ENCODE measurements around the gene PAGE2B.
"Not testable (repeated sequence)": the region's sequence is repeated elsewhere in the genome, so short reads cannot be mapped to it uniquely, and the experiment has no call there.

PAGE2B gene, protein sequence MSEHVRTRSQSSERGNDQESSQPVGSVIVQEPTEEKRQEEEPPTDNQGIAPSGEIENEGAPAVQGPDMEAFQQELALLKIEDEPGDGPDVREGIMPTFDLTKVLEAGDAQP

GRCh38 chrX:55074851-55075467 is at the start of gene PAGE2B:
Gene PAGE2B, plus strand, starts transcription at chrX:55075030. Its CDS starts 1,012 bp downstream, at chrX:55076042.
- DNase-seq, result no peak

DNA sequence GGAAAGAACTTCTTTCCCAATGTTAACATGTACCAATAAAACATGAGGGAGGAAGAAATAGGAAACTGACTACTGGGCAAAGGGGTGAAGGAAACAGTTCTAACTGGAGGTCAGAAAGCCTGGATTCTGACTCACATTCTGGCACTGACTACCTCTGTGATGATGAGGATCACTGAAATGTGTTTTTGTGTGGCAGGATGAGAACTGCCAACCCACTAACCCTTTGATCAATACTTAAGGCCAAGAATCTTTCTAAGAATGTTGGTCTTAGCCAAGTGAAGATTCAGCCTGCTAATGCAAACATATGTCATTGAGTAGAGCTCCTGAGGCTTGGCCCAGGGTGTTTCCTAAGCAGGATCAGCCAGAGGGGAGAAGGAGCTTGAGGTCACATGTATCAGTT is 48.7 kb upstream of the PAGE2B start:
- no peak for DNase-seq

- DNase-seq, result no peak
Measured at GRCh38 chrX:55026840-55027239, 48.0 kb upstream of the PAGE2B start.

DNA sequence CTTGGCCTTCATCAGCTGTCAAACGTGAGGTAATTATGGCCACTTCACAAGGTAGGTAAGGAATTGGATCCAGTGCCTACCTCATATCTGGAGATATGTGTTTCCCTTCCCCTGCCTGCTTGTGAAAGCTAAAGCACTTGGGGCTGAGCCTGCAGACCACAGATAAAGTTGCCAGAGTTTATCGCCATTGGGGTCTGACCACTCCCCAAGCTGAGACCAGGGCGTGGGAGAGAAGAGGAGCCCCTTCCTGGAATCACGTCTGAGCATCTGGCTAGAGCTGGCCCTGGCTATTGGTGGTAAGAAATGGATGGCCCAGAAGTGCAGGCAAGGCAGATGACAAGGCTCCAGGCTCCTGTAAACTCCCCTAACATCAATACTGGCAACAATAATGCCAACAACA is 46.8 kb upstream of the PAGE2B start:
- DNase-seq, result no peak

- DNase-seq, result no peak
Measured at GRCh38 chrX:55028611-55029010, 46.2 kb upstream of the PAGE2B start.

DNA sequence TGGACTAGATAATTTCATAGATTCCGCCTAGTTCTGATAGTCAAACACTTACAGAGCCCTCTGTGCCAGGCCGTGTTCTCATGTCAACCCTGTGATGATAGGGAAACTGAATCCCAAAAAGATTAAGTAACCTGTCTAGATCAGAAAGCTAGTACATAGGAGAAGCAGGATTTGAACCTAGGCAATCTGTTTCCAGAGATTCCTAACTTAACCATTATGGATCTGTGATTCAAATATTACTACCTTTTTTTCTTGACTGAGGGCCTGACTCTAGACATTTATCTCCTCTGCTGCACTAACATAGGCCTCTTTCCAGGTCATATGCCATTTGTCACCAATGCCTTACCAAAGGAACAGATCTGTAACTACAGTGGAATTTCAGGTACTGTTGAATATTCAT is 45.5 kb upstream of the PAGE2B start:
- DNase-seq, result no peak

DNA sequence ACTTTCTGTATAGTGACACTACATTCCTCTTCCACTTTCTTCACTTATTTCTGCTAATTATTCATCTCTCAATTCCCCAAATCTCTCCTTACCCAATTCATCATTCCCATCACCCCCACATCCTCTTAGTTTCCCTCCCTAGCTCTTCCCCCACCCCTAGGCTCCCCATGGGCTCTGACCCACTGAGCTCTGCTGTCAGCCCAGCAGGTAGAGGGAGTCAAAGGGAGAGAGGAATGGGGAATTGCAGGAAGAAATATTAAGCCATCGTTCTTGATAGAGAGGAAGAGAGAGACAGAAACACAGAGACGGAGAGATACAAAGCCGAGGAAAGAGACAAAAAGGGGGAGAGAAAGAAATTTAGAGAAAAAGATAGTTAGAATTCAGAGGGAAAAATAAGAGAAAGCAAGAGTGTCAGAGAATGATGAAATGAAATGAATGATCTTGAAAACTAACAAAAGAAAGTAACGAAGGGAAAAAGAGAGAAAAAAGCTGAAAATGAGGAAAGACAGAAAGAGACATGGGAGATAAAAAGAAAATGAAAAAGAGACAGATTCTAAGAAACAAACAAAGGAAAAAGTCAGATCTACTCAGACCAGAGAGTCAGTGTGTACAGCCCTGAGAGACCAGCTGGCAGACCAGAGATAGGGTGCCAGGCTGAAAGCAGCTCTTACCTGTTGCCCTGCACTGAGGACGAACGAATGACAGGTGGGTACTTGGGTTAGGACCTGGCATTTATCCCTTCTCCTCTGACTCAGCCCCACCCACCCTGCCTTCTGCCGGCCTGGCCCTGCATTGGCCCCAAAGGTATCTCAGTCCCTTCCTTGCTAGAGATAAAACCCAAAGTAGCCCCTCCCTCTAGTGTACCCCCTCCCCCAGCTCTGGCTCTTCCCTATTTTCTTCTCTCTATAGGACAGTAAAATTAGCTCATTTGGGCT is 44.3 kb upstream of the PAGE2B start, which contains the start of gene ALAS2:
ALAS2 (minus strand) TSS at position 707 of the 935 bp plus-strand sequence. CDS start 4,977 bp downstream, outside the sequence.
- DNase-seq, result no peak

DNA sequence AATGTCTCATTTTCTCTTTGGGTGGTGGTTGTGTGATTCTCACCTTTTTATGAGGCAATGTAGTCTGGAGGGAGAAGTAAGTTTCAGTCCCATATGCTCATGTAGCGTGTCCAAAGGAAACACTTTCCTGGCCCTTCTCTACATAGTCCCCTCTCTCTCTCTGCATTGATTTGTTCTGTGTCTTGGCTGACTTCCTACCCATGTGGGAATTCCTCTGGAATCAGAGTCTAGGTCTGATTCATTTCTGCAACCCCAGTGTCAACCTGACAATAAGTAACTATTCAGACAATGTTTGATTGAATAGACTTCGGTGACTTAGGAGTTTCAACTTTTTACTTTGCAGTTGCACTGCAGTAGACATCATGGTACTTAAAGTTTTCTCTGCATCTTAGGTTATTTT is 41.4 kb upstream of the PAGE2B start:
- no peak for DNase-seq

GRCh38 chrX:55039471-55039870 is 35.4 kb upstream of the PAGE2B start:
- DNase-seq, result no peak

DNA sequence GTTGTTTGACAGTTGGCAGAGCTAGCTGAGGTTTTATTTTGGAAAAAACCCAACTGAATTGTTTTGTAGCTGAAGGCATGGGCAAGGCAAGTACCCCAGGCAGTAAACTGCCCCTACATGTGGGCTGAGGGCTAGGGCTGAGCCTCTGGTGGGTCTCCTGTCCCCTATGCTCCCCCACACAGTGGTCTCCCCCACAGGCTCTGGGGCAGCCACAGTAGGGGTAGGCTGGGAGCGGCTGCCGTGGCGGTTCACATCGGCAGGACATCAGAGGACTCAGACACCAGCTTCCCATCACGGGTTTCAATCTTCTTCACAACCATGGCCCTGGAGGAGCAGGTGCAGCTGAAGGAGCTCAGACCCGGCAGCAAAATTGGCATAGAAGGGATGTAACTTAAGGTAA is 33.3 kb upstream of the PAGE2B start:
- no peak for DNase-seq

DNA sequence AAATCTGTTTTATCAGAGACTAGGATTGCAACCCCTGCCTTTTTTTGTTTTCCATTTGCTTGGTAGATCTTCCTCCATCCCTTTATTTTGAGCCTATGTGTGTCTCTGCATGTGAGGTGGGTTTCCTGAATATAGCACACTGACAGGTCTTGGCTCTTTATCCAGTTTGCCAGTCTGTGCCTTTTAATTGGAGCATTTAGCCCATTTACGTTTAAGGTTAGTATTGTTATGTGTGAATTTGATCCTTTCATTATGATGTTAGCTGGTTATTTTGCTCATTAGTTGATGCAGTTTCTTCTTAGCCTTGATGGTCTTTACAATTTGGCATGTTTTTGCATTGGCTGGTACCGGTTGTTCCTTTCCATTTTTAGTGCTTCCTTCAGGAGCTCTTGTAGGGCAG is 24.2 kb upstream of the PAGE2B start:
- DNase-seq, result not testable (repeated sequence)

DNA sequence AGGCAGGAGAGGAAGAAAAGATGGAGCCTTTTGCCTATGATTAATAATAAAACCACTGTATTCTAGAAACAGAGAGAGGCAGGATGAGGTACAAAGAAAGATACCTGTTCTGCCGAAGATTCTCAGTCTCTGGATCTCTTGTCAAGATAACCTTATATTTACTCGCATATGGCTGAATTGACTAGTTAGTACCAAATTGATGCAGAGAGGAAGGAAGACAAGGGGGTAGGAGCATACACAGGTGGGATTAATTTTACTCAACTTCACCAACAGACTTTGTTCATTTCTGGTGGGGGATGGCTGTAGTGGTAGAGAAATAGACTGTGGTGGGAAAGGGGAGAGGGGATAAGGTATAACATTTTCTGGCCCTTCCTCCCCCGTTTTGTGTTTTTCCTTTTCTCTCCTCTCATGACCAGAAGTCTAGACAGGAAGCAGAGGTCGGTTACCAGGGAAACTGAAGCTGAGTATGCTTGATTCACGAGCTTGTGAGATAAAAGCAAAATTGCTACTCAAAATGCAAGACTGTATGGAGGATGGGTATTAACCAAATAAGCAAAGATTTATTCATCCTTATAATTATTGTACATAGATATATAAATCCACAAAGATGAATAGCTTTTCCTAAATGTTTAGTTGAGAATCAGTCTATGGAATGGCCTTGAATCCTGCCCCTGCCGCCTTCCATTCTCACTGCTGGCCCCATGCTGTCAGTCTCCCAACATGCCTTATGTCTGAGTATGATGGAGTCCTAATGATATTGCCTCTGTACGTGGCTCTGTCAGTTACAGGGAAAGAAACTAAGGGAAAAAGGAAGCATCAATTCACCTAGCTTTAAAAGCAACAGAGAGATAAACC is 17.8 kb upstream of the PAGE2B start:
- peak in 4 of 56 donors; percentile 0 to 4 (median 2) for DNase-seq

DNA sequence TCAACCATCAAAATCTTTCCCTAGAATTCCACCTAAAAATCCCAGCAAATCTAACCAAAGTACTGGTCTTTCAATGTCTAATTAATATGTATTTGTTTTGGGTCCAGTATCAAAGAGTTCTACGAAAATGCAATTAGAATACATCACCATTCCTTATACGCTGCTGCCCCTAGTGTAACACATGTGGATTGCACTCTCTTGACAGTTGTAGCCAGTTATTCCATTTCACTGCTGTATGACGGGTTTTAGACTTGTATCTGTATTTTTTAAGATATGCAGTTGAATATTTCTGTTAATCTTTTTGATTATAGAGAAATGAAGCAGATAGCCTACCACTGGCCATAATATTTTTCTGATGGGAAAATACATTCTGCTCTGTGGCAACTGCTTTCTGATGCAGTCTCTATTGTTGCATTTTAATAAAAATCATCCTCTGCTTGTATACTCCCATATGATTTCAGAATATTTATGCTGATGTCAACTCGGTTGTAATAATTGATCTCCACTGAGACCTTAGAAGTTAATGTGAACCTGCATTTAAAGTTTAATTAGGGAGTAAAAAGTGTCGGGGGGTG is 17.1 kb upstream of the PAGE2B start:
- DNase-seq, result peak in 12 of 56 donors; percentile 0 to 39 (median 2)

DNA sequence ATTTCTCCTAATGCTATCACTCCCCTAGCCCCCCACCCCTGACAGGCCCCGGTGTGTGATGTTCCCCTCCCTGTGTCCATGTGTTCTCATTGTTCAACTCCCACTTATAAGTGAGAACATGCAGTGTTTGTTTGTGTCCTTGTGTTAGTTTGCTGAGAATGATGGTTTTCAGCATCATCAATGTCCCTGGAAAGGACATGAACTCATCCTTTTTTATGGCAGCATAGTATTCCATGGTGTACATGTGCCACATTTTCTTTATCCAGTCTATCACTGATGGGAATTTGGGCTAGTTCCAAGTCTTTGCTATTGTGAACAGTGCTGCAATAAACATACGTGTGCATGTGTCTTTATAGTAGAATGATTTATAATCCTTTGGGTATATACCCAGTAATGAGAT is 7.7 kb upstream of the PAGE2B start:
- not testable (repeated sequence) for DNase-seq

DNA sequence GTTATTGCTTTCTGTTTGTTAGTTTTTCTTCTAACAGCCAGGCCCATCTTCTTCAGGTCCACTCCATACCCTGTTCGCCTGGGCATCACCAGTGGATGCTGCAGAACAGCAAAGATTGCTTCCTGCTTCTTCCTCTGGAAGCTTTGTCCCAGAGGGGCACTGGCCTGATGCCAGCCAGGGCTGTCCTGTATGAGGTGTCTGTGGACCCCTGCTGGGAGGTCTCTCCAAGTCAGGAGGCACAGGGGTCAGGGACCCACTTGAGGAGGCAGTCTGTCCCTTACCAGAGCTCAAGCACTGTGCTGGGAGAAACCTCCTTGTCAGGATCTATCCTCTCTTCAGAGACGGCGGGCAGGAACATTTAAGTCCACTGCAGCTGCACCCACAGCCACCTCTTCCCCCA is 2.5 kb upstream of the PAGE2B start:
- no peak for DNase-seq

- DNase-seq, result no peak
Measured at GRCh38 chrX:55088795-55089489, 14.1 kb downstream of the PAGE2B start, which contains the start of gene PAGE2. Gene PAGE2, plus strand, starts transcription at chrX:55089018. Its CDS starts 1,003 bp downstream, at chrX:55090021.

- no peak for DNase-seq
Measured at GRCh38 chrX:55098691-55099090, 23.9 kb downstream of the PAGE2B start.

DNA sequence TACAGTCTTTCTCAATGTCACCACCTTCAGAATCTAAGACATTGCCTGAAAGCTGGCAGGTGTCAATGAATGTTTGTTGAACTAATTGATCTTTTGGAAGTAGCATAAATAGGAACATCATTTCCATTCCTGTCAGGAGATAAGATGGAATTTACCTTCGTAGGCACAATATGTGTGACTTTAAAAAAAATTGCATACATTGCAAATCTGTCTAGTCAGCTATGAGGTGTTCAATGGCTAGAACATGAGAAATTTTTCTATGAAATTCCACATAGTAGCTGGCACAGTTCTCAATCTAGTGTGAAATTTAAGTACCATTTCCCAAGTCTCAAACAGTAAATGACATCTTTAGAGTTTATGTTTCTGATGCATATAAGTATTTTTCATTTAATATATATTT is 24.3 kb downstream of the PAGE2B start:
- DNase-seq, result no peak

DNA sequence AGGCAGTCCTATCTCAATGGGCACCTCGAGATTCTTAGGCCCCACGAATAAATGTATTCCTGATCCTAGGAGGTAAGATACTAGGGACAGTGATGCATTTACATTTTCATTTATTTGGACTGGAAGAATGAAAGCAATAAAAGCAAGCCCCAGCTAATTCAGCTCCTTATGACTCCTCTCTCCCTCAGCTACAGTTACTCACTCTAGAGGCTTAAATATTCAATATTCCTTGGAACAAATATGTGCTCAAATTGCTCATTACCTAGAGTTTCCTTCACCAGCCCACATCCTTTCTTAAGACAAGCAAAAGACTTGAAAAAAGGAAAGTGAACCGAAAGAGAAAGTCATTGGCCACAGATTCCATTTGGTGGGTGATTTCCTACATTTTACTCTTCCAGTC is 27.9 kb downstream of the PAGE2B start:
- DNase-seq, result no peak

DNA sequence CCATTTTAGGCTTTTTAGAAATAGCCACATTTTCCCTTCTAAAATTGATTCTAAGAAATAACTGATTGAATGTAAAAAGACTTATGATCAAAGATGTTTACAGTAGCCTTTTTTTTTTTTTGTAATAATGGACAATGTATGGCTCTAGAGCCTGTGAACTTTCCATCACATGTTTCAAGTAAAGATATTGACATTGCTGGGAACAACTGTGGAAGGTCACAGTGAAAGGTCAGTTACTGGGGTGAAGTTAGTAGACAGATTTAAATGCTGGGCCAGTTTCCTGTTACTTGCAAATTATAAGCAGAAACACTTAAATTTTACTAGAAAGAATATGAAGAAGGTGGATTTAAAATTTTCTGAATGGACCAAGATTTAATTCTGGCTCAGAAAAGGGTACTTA is 32.4 kb downstream of the PAGE2B start:
- no peak for DNase-seq
